Right lobe of liver (tissue), 4 donors: Measurements from ENCODE around the gene PPFIBP1.

Experiments used
- POLR2A ChIP-seq: fragments of 450-650 bp; IDR thresholded peaks from one replicate; pipeline ENCODE4 v1.6.1; 2017; ENCODE audit warnings: antibody characterized with exemption, mild to moderate bottlenecking
- TF ChIP-seq, protein P1 (sequence below), 4 donors: fragments of 200-600 bp in 3 of 4; fragments of 450-650 bp in 1 of 4; IDR thresholded peaks; one replicate each; pipeline versions ENCODE4 v1.5.1 to v1.8.0; 2016 to 2022; ENCODE audit warnings: antibody characterized with exemption in 4 of 4, mild to moderate bottlenecking in 2 of 4
- donor health status: DM: no; HTN: no; CAD: no.
- donor health status: DM: no; HTN: no; CAD: no.
- donor health status: DM: no; HTN: yes; CAD: no.

DNA sequence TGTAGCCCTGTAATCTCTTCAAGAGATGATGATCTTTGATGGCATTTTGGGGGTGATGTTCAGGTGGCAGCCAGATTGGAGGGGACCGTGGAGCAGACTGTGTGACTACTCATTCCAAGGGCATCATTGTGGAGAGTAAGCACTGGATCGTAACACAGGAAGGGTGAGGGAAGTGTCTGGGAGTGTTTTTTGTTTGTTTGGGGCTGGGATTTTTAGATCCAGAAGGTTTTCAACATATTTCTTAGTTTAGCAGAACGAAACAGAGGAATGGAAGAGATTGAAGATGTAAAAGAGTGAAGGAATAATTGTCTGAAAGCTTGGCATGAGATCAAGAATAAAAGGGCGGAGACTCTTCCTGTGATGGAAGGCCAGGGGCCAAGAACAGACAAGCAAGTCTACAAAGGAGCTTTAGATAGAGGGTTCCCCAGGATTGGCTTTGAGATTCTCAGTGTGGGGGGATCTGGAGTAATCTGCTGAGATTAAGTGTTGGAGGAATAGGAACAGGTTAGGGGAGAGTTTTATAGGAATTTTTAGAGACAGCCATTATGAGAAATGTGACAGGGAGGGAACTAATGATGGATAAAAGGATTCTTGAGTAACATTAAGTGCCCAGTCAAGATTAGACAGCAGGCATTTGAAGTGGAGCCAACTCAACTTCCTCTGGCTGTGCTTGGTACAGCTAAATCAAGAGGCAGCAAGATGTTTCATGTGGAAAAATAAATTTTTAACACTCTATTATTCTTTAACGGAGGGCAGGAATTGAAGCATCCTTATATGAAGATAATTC, 92.5 kb downstream of the PPFIBP1 start:
- TF ChIP-seq, protein P1, sequence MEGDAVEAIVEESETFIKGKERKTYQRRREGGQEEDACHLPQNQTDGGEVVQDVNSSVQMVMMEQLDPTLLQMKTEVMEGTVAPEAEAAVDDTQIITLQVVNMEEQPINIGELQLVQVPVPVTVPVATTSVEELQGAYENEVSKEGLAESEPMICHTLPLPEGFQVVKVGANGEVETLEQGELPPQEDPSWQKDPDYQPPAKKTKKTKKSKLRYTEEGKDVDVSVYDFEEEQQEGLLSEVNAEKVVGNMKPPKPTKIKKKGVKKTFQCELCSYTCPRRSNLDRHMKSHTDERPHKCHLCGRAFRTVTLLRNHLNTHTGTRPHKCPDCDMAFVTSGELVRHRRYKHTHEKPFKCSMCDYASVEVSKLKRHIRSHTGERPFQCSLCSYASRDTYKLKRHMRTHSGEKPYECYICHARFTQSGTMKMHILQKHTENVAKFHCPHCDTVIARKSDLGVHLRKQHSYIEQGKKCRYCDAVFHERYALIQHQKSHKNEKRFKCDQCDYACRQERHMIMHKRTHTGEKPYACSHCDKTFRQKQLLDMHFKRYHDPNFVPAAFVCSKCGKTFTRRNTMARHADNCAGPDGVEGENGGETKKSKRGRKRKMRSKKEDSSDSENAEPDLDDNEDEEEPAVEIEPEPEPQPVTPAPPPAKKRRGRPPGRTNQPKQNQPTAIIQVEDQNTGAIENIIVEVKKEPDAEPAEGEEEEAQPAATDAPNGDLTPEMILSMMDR (IDR thresholded peaks at IDR 0.05): no peak
- TF ChIP-seq POLR2A: no peak
